GM23338 (cell line): ENCODE measurements around the gene NDC80. TPM values are rescaled to one million over a fixed set of nuclear protein-coding genes. Genes with fewer than 3 reads are reported as not detected.
A peak's percentile ranks its signal among the peaks of the same experiment; 100 is the strongest.

ENCODE experiments used
- ATAC-seq: fragments of 200-7000 bp; cut with Tn5 transposase; 3 replicates; pipeline ENCODE4 v1.9.1; 2020
- DNase-seq: peaks from one replicate; pipeline ENCODE4 v3.0.0-alpha.2; 2015; ENCODE audit warnings: low spot score
- H2AFZ ChIP-seq: fragments of 200-600 bp; sonication (generic); 2 replicates; pipeline ENCODE4 v1.8.0; 2016; ENCODE audit warnings: antibody characterized with exemption, mild to moderate bottlenecking, moderate library complexity
- H3F3A ChIP-seq: fragments of 200-600 bp; sonication (generic); replicated peaks from 2 replicates; pipeline ENCODE4 v1.8.0; 2017; ENCODE audit warnings: antibody characterized with exemption, mixed run types, low read depth
- H3K27ac ChIP-seq: fragments of 200-600 bp; sonication (generic); 2 replicates; pipeline ENCODE4 v1.6.1; 2016; ENCODE audit warnings: low read depth
- H3K27me3 ChIP-seq: fragments of 200-600 bp; sonication (generic); 2 replicates; pipeline ENCODE4 v1.8.0; 2016; ENCODE audit warnings: mild to moderate bottlenecking, mixed run types, moderate library complexity; ENCODE audit not compliant: insufficient read depth
- H3K36me3 ChIP-seq: fragments of 200-600 bp; sonication (generic); 2 replicates; pipeline ENCODE4 v1.8.0; 2016; ENCODE audit warnings: mild to moderate bottlenecking; ENCODE audit not compliant: insufficient read depth
- H3K4me1 ChIP-seq: fragments of 200-600 bp; sonication (generic); 2 replicates; pipeline ENCODE4 v1.8.0; 2016; ENCODE audit warnings: mild to moderate bottlenecking, moderate library complexity; ENCODE audit not compliant: insufficient read depth
- H3K4me2 ChIP-seq: fragments of 200-600 bp; sonication (generic); 2 replicates; pipeline ENCODE4 v1.7.1; 2017; ENCODE audit warnings: mixed run types
- H3K4me3 ChIP-seq: fragments of 200-600 bp; sonication (generic); 2 replicates; pipeline ENCODE4 v1.6.1; 2016; ENCODE audit warnings: mixed run types
- H3K79me2 ChIP-seq: fragments of 200-600 bp; sonication (generic); replicated peaks from 2 replicates; pipeline ENCODE4 v1.8.0; 2017; ENCODE audit warnings: mild to moderate bottlenecking; ENCODE audit not compliant: insufficient read depth
- H3K9me2 ChIP-seq: fragments of 200-600 bp; sonication (generic); 2 replicates; pipeline ENCODE4 v1.8.0; 2017; ENCODE audit not compliant: insufficient read depth
- H4K20me1 ChIP-seq: fragments of 200-600 bp; sonication (generic); replicated peaks from 2 replicates; pipeline ENCODE4 v1.8.0; 2017; ENCODE audit warnings: mild to moderate bottlenecking; ENCODE audit not compliant: insufficient read depth
- H3K27ac Mint-ChIP-seq: 2 replicates; pipeline ENCODE4 v1.8.0; 2020; ENCODE audit warnings: inconsistent platforms, mild to moderate bottlenecking, moderate library complexity, mixed read lengths
- H3K27me3 Mint-ChIP-seq: 3 replicates; pipeline ENCODE4 v1.8.0; 2022; ENCODE audit warnings: low read depth, mild to moderate bottlenecking, moderate library complexity, mixed read lengths, inconsistent platforms; ENCODE audit not compliant: insufficient read depth, poor library complexity
- H3K36me3 Mint-ChIP-seq: 3 replicates; pipeline ENCODE4 v1.8.0; 2021; ENCODE audit warnings: low read depth, mild to moderate bottlenecking, inconsistent platforms, moderate library complexity, mixed read lengths
- H3K4me1 Mint-ChIP-seq: 3 replicates; pipeline ENCODE4 v1.8.0; 2020; ENCODE audit warnings: mild to moderate bottlenecking, inconsistent platforms, mixed read lengths
- H3K4me3 Mint-ChIP-seq: 3 replicates; pipeline ENCODE4 v1.8.0; 2021; ENCODE audit warnings: moderate library complexity, mild to moderate bottlenecking, inconsistent platforms, mixed read lengths
- H3K9me3 Mint-ChIP-seq: 3 replicates; pipeline ENCODE4 v1.8.0; 2020; ENCODE audit warnings: moderate library complexity, mild to moderate bottlenecking, inconsistent platforms, mixed read lengths
- CREB1 ChIP-seq: fragments of 250-450 bp; sonication (Bioruptor Pico); IDR thresholded peaks from 2 replicates; pipeline ENCODE4 v1.5.0; 2020; ENCODE audit warnings: low read depth, mild to moderate bottlenecking, moderate library complexity
- EZH2 ChIP-seq: fragments of 200-600 bp; sonication (generic); IDR thresholded peaks from one replicate; pipeline ENCODE4 v1.8.0; 2017; ENCODE audit warnings: antibody characterized with exemption, mild to moderate bottlenecking, low read depth; ENCODE audit not compliant: unreplicated experiment
- EZH2phosphoT487 ChIP-seq: fragments of 200-600 bp; sonication (generic); IDR thresholded peaks from one replicate; pipeline ENCODE4 v1.8.1; 2018; ENCODE audit warnings: antibody characterized with exemption; ENCODE audit not compliant: unreplicated experiment
- JUNB ChIP-seq: IDR thresholded peaks from one replicate; pipeline ENCODE4 v1.6.1; 2016; ENCODE audit warnings: antibody characterized with exemption; ENCODE audit not compliant: unreplicated experiment
- NANOG ChIP-seq: IDR thresholded peaks from 2 replicates; pipeline ENCODE4 v1.6.1; 2016; ENCODE audit warnings: antibody characterized with exemption, borderline replicate concordance
- POLR2AphosphoS5 ChIP-seq: IDR thresholded peaks from 2 replicates; pipeline ENCODE4 v1.6.1; 2016; ENCODE audit warnings: antibody characterized with exemption, low read depth
- REST ChIP-seq: IDR thresholded peaks from one replicate; pipeline ENCODE4 v1.6.1; 2018; ENCODE audit warnings: antibody characterized with exemption; ENCODE audit not compliant: unreplicated experiment
- ZNF114 ChIP-seq: fragments of 250-450 bp; sonication (Bioruptor Pico); IDR thresholded peaks from 2 replicates; pipeline ENCODE4 v1.5.0; 2020; ENCODE audit warnings: mild to moderate bottlenecking, moderate library complexity
- ZNF462 ChIP-seq: fragments of 250-450 bp; sonication (Bioruptor Pico); IDR thresholded peaks from 2 replicates; pipeline ENCODE4 v1.5.0; 2020; ENCODE audit warnings: mild to moderate bottlenecking, moderate library complexity
- polyA plus RNA-seq: library from polyadenylated mRNA; unstranded; fragments of >200 nt; fragmentation: Nextera tagmentation; extraction: Ambion mirVana; gene quantifications from 2 replicates; pipeline ENCODE4 v1.2.1, GENCODE V29; 2016
- total RNA-seq: library from RNA; depleted of rRNA; stranded (reverse); fragments of >200 nt; shearing (Covaris generic); gene quantifications from 2 replicates; pipeline ENCODE4 v1.2.3, GENCODE V29; 2014

NDC80 gene
- total and polyA plus RNA-seq, 2 experiments from 2014 or later, result 36.6 to 58.4 TPM

DNA sequence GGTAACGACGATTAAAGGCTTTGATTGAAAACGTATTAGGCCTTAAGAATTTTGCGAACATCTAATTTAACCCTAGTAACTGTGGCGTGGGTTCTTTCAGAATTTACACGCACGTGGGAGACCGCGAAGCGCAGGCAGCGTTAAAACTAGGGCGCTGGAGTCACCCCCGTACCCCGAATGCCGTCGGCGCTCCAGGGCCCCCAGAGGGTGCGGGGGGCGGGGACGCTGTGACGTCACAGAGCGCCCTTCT is 83.5 kb downstream of the NDC80 start:
- H3K4me3 Mint-ChIP-seq, result peak overlapping the region; percentile 94
- peak overlapping the region; percentile 85 for H3K4me3 ChIP-seq
- no peak overlapping the region for H3K27ac ChIP-seq
- H3K4me1 Mint-ChIP-seq, result peaks cover 21% of the 10 kb centered on the region
- peaks cover 30% of the 10 kb centered on the region for H4K20me1 ChIP-seq
- peak overlapping the region; percentile 93 for H3K27ac Mint-ChIP-seq
- no peaks in the 10 kb centered on the region for H3K9me2 ChIP-seq
- no peaks in the 10 kb centered on the region for H3K9me3 Mint-ChIP-seq
- H2AFZ ChIP-seq, result peak overlapping the region; percentile 90
- H3F3A ChIP-seq, result no peaks in the 10 kb centered on the region; the same call in 1 of the 2 replicates
- 0 out of 2 replicates have a peak, but pooled peaks cover 3% of the 10 kb centered on the region for H3K36me3 ChIP-seq
- H3K79me2 ChIP-seq, result peaks cover 37% of the 10 kb centered on the region
- peak; percentile 24 for ATAC-seq
- H3K36me3 Mint-ChIP-seq, result peaks cover 7% of the 10 kb centered on the region; the same call in 1 of the 3 replicates
- H3K27me3 ChIP-seq, result peaks cover 75% of the 10 kb centered on the region
- DNase-seq, result no peak
- peak; percentile 98 for TF ChIP-seq CREB1 (CRISPR knock-in tag)
- no peak for TF ChIP-seq EZH2
- peaks cover 19% of the 10 kb centered on the region for H3K4me1 ChIP-seq
- peak overlapping the region; percentile 78 for H3K4me2 ChIP-seq
- peaks cover 34% of the 10 kb centered on the region for H3K27me3 Mint-ChIP-seq

GRCh38 chr18:2655178-2655953 is 84.0 kb downstream of the NDC80 start, which contains the start of gene SMCHD1:
Gene SMCHD1, plus strand, starts transcription at chr18:2655726. Its CDS starts 350 bp downstream, at chr18:2656076.
- H3K9me3 Mint-ChIP-seq, result no peaks in the 10 kb centered on the region
- H3K4me1 Mint-ChIP-seq, result peaks cover 21% of the 10 kb centered on the region
- H3K27ac Mint-ChIP-seq, result peak within 1 kb of the TSS; percentile 93
- H3K36me3 Mint-ChIP-seq, result peaks cover 7% of the 10 kb centered on the region; the same call in 1 of the 3 replicates
- Histone ChIP-seq H4K20me1 (peaks cover 30% of the 10 kb centered on the region), H3F3A (no peaks in the 10 kb centered on the region; the same call in 1 of the 2 replicates), H3K27me3 (peaks cover 71% of the 10 kb centered on the region), H3K79me2 (peaks cover 43% of the 10 kb centered on the region), H3K4me1 (peaks cover 19% of the 10 kb centered on the region), H2AFZ (peak within 1 kb of the TSS; percentile 90), H3K36me3 (0 out of 2 replicates have a peak, but pooled peaks cover 3% of the 10 kb centered on the region), H3K4me3 (peak within 1 kb of the TSS; percentile 85), H3K9me2 (no peaks in the 10 kb centered on the region), H3K4me2 (peak within 1 kb of the TSS; percentile 94), H3K27ac (no peak within 1 kb of the TSS)
- H3K4me3 Mint-ChIP-seq, result peak within 1 kb of the TSS; percentile 94
- peaks cover 34% of the 10 kb centered on the region for H3K27me3 Mint-ChIP-seq
- DNase-seq (peak; percentile 81), ATAC-seq (peak; percentile 65)
- TF ChIP-seq POLR2AphosphoS5 (peak; percentile 76), ZNF462 (CRISPR knock-in tag) (no peak), ZNF114 (CRISPR knock-in tag) (no peak), EZH2phosphoT487 (no peak), CREB1 (CRISPR knock-in tag) (peak; percentile 78), NANOG (no peak), REST (no peak), JUNB (no peak)
